GM18520 (cell line): Measurements from ENCODE around the gene PNKD.

Experiments used
- ATAC-seq: cut with Tn5 transposase; IDR thresholded peaks from one replicate; pipeline ENCODE4 v1.9.1; 2021; ENCODE audit not compliant: unreplicated experiment

PNKD gene

GRCh38 chr2:218340656-218341055 is 70.3 kb downstream of the PNKD start:
- ATAC-seq = no peak

GRCh38 chr2:218341381-218341780 is 71.1 kb downstream of the PNKD start:
- no peak for ATAC-seq

- no peak for ATAC-seq
These were observed 72.5 kb downstream of the PNKD start for GRCh38 chr2:218342837-218343236.

DNA sequence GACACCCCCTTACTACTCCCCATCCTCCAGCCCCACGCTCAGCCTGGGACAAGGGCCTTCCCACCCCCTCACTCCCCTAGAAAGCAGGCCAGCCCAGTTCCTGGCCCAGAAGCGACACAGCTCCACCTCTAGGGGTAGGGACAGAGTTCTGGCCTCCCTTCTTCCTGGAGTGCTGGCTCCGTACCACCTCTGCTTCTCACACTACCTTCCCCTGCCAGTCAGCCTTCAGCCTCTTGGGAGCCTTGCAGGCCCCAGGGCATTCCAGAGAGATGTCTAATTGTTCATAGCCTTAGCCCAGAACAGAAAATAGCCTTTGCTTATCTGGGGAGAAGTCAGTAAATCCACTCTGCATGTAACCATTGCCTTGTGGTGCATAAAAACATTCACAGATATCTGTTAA is 73.3 kb downstream of the PNKD start:
- ATAC-seq = no peak

GRCh38 chr2:218344090-218344754 is 73.9 kb downstream of the PNKD start:
- ATAC-seq = no peak

- no peak for ATAC-seq
These were observed 74.6 kb downstream of the PNKD start for GRCh38 chr2:218344755-218345417.

DNA sequence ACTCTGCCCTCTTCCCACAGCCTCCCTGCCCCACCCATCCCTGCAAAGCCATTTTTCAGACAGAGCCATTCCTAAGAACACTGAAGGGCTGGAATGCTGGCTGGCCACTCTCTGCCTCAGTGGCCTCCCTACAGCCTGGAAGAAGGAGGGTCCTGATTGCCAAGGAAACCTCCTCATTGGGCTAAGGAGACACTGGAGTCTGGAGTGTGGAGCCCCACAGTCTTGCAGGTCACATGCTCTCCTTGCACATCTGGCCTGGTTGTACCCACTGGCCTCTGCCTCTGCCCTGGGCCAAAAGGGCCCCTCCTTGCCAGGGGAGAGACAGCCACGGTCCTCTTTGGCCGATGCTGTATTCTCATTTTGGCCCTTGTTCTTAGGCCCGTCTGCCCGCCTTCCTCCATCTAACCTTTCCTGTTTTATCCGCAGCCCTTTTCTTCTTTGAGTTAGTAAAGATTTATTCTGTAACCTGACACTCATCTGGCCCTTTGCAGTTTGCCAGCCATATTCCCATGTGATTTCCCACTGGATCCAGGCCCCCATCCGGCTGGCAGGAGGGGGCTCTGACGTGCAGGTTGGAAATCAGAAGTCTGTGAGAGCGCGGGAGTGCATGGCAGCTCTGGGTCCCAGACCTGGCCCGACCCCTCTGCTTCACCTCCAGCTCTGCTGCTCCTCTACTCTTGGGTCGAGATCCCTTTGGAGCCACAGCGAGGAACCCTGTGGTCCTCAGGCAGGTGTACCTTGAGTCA is 75.3 kb downstream of the PNKD start:
- ATAC-seq = no peak

- ATAC-seq = no peak
These were observed 76.9 kb downstream of the PNKD start for GRCh38 chr2:218347172-218347571.

- no peak for ATAC-seq
These were observed 83.7 kb downstream of the PNKD start for GRCh38 chr2:218354045-218354444.

DNA sequence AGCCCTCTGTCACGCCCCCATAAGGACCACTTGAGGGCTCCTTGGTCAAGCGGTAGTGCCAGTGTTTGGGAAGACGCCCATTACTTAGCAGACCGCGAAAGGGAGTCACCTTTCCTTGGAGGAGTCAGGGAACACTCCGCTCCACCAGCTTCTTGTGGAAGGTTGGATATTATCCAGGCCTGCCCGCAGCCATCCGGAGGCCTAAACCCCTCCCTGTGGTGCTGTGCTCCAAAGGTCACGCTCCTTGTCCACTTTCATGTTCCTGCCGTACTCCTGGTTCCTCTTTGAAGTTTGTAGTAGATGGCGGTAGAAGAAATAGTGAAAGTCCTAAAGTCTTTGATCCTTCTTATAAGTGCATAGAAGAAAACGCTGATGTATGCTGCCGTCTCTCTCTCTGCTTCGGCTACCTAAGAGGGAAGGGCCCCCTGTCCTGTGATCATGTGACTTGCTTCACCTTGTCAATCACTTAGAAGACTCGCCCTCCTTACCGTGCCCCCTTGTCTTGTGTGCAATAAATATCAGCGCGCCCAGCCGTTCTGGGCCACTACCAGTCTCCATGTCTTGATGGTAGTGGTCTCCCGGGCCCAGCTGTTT is 84.6 kb downstream of the PNKD start:
- ATAC-seq = no peak

- no peak for ATAC-seq
These were observed 87.2 kb downstream of the PNKD start for GRCh38 chr2:218357236-218358177.

GRCh38 chr2:218360453-218360852 is 90.1 kb downstream of the PNKD start:
- no peak for ATAC-seq

DNA sequence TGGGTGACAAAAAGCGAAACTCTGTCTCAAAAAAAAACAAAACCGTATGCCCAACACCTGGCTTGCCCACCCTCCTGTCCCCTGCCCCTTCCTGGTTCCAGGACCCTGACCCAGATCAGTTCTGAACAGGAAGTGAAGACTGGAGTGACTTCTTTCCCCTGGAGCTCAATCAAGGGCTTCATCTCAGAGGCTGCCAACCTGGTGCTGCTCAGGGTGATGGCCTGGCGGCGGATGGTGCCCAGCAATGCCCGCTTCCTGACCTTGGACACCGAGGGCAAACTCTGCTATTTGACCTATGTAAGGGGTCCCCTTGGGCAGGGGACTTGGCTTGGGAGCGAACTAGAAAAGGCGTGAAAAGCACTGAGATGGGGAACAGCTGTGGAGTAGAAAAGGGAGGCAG is 92.3 kb downstream of the PNKD start:
- ATAC-seq = no peak

GRCh38 chr2:218363736-218364135 is 93.4 kb downstream of the PNKD start:
- no peak for ATAC-seq

GRCh38 chr2:218364196-218364595 is 93.9 kb downstream of the PNKD start:
- ATAC-seq = no peak

- ATAC-seq = no peak
These were observed 96.5 kb downstream of the PNKD start for GRCh38 chr2:218366621-218367414.

- peak; percentile 87 for ATAC-seq
These were observed 97.3 kb downstream of the PNKD start for GRCh38 chr2:218367415-218368149.

GRCh38 chr2:218368150-218368528 is 97.8 kb downstream of the PNKD start:
- no peak for ATAC-seq

DNA sequence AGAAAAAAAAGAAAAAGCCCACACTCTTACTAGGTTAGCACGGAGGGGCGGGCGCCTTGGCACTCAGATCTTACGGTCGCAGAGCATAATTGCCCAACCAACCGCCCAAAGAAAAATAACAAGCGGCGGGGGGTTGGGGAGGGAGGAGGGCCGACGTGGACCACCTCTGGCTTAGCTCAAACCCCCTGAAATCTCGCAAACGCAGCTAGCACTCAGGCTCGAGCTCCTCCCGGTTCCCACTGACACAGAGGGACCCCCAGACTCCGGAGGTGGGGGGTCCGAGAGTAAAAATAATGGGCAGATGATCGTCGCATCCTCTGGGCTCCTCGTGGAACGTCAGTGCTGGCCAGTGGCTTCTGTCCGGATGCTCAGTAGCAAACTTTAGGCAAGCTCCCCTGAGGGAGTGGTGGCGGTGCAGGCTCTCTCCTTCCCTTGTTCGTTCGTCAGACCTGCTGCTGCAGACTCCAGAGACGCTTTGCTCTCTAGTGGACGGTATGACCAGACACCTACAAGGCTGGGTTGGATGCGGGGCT is 98.4 kb downstream of the PNKD start:
- ATAC-seq = no peak
